ENCODE measurements around the gene DNAI1.

DNAI1 gene

DNA sequence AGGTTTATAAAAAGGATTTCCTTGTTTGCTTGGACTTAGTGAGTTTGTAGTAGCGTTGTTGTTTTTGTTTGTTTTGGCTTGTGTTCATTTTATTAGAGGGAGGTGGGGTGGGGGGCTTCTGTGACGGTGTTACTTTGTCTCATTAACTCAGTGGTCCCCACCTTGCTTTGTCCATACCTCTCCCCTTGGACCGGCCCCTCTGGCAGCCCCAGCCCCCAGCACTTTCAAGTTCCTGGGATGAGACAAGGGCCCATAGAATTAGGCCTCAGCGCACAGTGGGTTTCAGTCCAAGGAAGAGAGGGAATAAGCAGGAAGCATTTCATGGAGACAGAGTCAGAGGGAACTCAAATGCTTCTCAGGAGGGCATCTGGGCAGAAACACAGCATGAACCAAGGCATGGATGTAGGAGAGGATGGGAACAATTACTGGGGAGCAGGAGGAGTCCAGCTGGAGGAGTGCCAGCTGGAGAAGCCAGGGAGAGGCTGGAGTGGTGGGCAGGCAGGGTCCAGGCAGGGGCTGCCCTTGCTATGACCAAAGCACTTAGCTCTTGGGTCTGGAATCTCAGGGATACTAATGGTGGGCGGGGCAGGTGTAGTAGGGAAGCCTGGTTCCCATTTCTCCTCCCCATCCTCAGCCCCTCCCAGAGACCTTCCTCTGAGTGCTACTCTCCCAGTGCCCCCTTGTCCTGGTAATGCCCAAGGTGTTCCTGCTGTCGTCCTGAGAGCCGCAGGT is 87.7 kb downstream of the DNAI1 start:
- H3K4me3 ChIP-seq (replicated peaks; ENCODE audit: low read depth, low read length), result no peak overlapping the region
- TF ChIP-seq, protein P1, sequence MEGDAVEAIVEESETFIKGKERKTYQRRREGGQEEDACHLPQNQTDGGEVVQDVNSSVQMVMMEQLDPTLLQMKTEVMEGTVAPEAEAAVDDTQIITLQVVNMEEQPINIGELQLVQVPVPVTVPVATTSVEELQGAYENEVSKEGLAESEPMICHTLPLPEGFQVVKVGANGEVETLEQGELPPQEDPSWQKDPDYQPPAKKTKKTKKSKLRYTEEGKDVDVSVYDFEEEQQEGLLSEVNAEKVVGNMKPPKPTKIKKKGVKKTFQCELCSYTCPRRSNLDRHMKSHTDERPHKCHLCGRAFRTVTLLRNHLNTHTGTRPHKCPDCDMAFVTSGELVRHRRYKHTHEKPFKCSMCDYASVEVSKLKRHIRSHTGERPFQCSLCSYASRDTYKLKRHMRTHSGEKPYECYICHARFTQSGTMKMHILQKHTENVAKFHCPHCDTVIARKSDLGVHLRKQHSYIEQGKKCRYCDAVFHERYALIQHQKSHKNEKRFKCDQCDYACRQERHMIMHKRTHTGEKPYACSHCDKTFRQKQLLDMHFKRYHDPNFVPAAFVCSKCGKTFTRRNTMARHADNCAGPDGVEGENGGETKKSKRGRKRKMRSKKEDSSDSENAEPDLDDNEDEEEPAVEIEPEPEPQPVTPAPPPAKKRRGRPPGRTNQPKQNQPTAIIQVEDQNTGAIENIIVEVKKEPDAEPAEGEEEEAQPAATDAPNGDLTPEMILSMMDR (IDR thresholded peaks at IDR 0.05; ENCODE audit: low read depth, low read length, missing control alignments), result no peak
- DNase-seq (ENCODE audit: extremely low read depth, low read depth), result no peak

DNA sequence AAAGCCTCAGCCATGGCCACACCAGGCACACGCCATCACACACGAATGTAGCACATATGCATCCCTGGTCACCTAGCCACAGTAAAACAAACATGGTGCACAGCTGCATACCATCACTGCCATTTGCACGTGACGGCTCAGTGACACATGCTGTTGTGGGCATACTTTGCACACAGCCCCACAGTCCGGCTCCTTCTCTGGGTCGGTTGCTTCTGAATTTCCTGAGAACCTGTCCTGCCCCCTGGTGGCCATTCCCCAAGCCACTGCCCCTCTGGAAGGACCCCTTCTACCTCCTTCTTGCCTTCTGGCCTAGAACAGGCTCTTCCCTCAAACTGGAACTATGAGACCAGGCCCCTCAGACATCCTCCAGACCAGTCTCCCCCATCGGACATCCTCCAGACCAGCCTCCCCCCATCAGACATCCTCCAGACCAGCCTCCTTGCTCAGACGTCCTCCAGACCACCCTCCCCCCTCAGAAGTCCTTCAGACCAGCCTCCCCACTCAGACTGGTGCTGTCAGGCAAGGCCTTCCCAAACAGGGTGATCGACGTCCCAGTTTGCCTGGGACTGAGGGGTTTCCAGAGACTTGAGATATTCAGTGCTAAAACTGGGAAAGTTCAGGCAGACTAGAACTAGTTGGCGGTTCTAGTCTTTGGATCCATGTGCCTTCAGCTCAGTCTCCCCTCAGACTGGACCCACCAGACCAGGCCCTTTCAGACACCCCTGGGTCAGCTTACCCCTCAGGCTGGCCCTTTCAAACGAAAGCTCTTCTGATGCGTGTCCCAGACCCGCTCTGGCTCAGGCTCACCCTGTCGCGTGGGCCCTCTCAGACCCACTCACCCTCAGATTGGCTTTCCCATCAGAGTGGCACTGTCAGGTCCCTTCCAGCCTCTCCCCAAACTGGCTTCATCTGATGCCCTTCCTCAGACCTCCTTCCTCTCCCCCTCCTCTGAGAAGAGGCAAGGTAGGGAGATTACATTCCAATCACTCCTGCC is 88.5 kb downstream of the DNAI1 start:
- TF ChIP-seq, protein P1 (IDR thresholded peaks at IDR 0.05; ENCODE audit: low read depth, low read length, missing control alignments), result peak; percentile 81
- peak; percentile 38 for DNase-seq (ENCODE audit: extremely low read depth, low read depth)
- H3K4me3 ChIP-seq (replicated peaks; ENCODE audit: low read depth, low read length), result no peak overlapping the region

DNA sequence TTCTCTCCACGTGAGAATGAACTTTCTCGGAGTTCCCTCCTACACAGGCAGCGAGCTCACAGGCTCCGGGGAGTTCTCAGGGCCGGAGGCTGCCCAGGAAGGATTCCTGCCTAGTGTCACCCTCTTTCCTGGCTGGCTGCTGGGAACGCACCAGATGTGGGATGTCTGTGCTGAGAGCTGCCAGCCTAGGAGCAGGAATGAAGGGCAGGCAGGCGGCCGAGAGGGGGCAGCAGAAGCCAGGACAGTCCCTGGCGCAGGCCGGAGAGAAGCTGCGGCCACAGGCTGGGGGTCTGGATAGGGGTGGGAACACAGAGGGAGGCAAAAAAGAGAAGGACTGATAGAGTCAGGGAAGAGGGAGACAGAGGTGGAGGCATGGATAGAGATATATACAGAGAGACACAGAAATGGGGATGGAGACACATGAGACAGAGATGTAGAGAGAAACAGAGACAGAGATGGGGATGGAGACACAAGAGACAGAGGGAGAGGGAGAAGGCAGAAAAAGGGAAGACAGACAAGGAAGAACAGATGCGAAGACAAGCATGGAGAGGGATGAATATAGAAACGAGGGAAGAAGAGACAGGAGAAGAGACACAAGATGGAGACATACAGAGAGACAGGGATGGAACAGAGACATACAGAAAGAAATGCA is 89.5 kb downstream of the DNAI1 start:
- no peak for DNase-seq (ENCODE audit: extremely low read depth, low read depth)
- TF ChIP-seq, protein P1 (IDR thresholded peaks at IDR 0.05; ENCODE audit: low read depth, low read length, missing control alignments), result peak; percentile 91
- no peak overlapping the region for H3K4me3 ChIP-seq (replicated peaks; ENCODE audit: low read depth, low read length)

DNA sequence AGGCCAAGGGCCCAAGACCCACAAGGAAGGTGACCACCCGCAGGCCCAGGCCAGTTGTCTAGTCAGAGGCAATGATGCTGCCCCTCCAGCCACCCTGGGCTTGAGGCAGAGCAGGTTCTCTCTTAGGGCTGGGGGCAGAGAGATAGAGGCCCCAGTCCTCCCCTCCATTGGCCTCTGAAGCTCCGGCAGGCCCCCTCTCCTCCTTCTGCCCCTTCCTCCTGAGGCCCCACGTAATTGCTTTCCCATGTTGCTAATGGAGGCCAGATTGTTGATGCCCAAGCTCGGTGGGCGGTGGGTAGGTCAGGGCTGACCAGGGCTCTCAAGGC is 90.8 kb downstream of the DNAI1 start:
- DNase-seq (ENCODE audit: extremely low read depth, low read depth), result no peak
- TF ChIP-seq, protein P1 (IDR thresholded peaks at IDR 0.05; ENCODE audit: low read depth, low read length, missing control alignments), result no peak
- H3K4me3 ChIP-seq (replicated peaks; ENCODE audit: low read depth, low read length), result no peak overlapping the region

DNA sequence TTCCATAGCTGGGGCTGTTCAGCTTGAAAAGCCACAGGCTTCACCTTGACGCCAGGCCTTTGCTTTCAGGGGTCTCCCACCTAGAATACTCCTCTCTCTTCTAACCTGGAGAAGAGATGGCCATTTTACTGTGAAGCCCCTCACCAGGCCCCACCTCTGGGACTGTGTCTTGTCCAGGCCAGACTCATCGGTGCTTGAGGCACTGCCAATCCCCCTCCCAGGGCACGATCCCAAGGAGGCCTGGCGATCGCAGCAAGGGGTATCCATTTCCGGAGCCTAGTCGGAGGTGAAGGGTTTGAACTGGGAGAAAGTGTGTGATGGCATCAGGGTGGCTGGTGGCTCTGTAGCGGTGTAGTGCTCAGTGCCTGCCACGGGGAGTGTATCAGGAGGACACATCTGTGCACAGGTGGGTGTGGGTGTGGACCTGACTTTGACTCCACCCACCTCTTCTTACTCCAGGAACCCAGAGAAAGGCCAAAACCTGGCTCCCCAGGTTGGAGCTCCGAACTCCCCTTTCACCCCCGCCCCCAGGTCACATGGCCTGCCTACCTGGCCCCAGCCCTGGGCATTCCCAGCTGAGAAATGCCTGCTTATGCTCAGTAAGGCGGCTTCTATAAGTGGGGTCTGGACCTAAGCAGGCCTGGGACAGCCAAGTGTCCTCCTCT is 91.5 kb downstream of the DNAI1 start:
- H3K4me3 ChIP-seq (replicated peaks; ENCODE audit: low read depth, low read length), result no peak overlapping the region
- no peak for DNase-seq (ENCODE audit: extremely low read depth, low read depth)
- TF ChIP-seq, protein P1 (IDR thresholded peaks at IDR 0.05; ENCODE audit: low read depth, low read length, missing control alignments), result no peak

DNA sequence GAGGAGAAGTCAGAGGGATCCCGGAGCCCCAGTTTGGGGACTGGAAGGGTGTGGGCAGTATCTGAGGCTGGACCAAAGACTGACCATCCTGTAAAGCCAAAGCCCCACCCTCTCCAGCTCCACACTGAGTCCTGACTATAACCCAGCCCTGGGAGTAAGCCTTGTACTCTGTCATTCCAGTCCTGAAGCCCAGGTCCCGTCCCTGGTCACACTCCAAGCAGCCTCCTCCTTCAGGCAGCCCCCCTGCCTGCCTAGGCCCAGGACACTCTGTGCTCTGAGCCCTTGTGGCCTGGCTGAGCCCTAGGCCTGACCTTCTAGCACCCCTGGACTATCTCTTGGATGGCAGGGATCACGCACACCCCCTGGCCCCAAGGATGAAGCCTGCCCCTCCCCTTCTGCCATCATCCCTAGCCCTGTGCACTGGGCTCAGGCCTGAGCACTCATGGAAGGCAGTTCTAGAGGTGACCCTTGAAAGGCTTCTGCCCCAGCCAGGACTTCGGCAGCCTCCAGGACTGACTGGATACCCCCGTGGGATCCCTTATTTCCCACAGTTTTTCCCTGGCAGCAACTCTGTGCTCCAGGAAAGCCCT is 92.2 kb downstream of the DNAI1 start:
- TF ChIP-seq, protein P1 (IDR thresholded peaks at IDR 0.05; ENCODE audit: low read depth, low read length, missing control alignments), result no peak
- no peak overlapping the region for H3K4me3 ChIP-seq (replicated peaks; ENCODE audit: low read depth, low read length)

More for the DNA sequence above, 92.2 kb downstream of the DNAI1 start:
- no peak for DNase-seq (ENCODE audit: extremely low read depth, low read depth)
